ENCODE measurements around the gene CPVL.

CPVL gene

GRCh38 chr7:28984631-28985030 lies 161.7 kb downstream of the CPVL start:
- Histone ChIP-seq H3K4me3 (ENCODE audit: low read depth in 1 of 2, low read length in 1 of 2) (no peak overlapping the region), H3K9me3 (no peaks in the 10 kb centered on the region), H3K27ac (no peak overlapping the region), H3K27me3 (no peaks in the 10 kb centered on the region), H3K36me3 (no peaks in the 10 kb centered on the region), H3K4me1 (ENCODE audit: control insufficient read depth in 1 of 2, insufficient read depth in 1 of 2, low read depth in 1 of 2, low read length in 1 of 2) (peaks cover 25 to 30% of the 10 kb centered on the region in 2 experiments)
- no peak for TF ChIP-seq CTCF (IDR thresholded peaks at IDR 0.05)

GRCh38 chr7:28984217-28984616 lies 162.1 kb downstream of the CPVL start:
- peaks cover 25 to 30% of the 10 kb centered on the region in 2 experiments for H3K4me1 ChIP-seq (ENCODE audit: control insufficient read depth in 1 of 2, insufficient read depth in 1 of 2, low read depth in 1 of 2, low read length in 1 of 2)
- H3K9me3 ChIP-seq = no peaks in the 10 kb centered on the region
- no peak for TF ChIP-seq CTCF (IDR thresholded peaks at IDR 0.05)
- no peaks in the 10 kb centered on the region for H3K36me3 ChIP-seq
- H3K27me3 ChIP-seq = no peaks in the 10 kb centered on the region
- no peak overlapping the region for H3K27ac ChIP-seq
- no peak overlapping the region for H3K4me3 ChIP-seq (ENCODE audit: low read depth in 1 of 2, low read length in 1 of 2)

GRCh38 chr7:28983396-28984190 lies 162.7 kb downstream of the CPVL start:
- H3K27me3 ChIP-seq = no peaks in the 10 kb centered on the region
- no peak overlapping the region for H3K27ac ChIP-seq
- H3K4me1 ChIP-seq (ENCODE audit: control insufficient read depth in 1 of 2, insufficient read depth in 1 of 2, low read depth in 1 of 2, low read length in 1 of 2) = peaks cover 25 to 30% of the 10 kb centered on the region in 2 experiments
- H3K4me3 ChIP-seq (ENCODE audit: low read depth in 1 of 2, low read length in 1 of 2) = no peak overlapping the region
- no peaks in the 10 kb centered on the region for H3K9me3 ChIP-seq
- no peak for TF ChIP-seq CTCF (IDR thresholded peaks at IDR 0.05)
- H3K36me3 ChIP-seq = no peaks in the 10 kb centered on the region

GRCh38 chr7:28981161-28981465 lies 165.2 kb downstream of the CPVL start:
- Histone ChIP-seq H3K27ac (no peak overlapping the region), H3K36me3 (no peaks in the 10 kb centered on the region), H3K4me3 (ENCODE audit: low read depth in 1 of 2, low read length in 1 of 2) (no peak overlapping the region), H3K27me3 (no peaks in the 10 kb centered on the region), H3K4me1 (ENCODE audit: control insufficient read depth in 1 of 2, insufficient read depth in 1 of 2, low read depth in 1 of 2, low read length in 1 of 2) (peaks cover 2 to 5% of the 10 kb centered on the region in 2 experiments), H3K9me3 (no peaks in the 10 kb centered on the region)
- TF ChIP-seq CTCF (IDR thresholded peaks at IDR 0.05) = no peak

GRCh38 chr7:28980451-28981160 lies 165.7 kb downstream of the CPVL start:
- Histone ChIP-seq H3K4me3 (ENCODE audit: low read depth in 1 of 2, low read length in 1 of 2) (no peak overlapping the region), H3K36me3 (no peaks in the 10 kb centered on the region), H3K4me1 (ENCODE audit: control insufficient read depth in 1 of 2, insufficient read depth in 1 of 2, low read depth in 1 of 2, low read length in 1 of 2) (peaks cover 0 to 4% of the 10 kb centered on the region in 2 experiments), H3K27ac (no peak overlapping the region), H3K27me3 (no peaks in the 10 kb centered on the region), H3K9me3 (no peaks in the 10 kb centered on the region)
- TF ChIP-seq CTCF (IDR thresholded peaks at IDR 0.05) = no peak

All from neutrophil (primary cell).